ENCODE data around the gene TBX18. TPM values are rescaled to one million over a fixed set of nuclear protein-coding genes. Genes with fewer than 3 reads are reported as not detected.

Gene TBX18
- total RNA-seq, 1 donor from 2014 or later = 1.3 TPM

GRCh38 chr6:84769306-84769705 lies 4.9 kb upstream of the TBX18 start:
- no peak for TF ChIP-seq CTCF (IDR thresholded peaks at IDR 0.05; ENCODE audit: insufficient read depth, low read length, severe bottlenecking)
- H3K27me3 ChIP-seq (ENCODE audit: control insufficient read depth, insufficient read depth, low read length) = peaks cover 67% of the 10 kb centered on the region
- no peaks in the 10 kb centered on the region for H3K36me3 ChIP-seq (ENCODE audit: control insufficient read depth, insufficient read depth, low read length)
- DNase-seq (ENCODE audit: low read depth) = no peak
- no peak overlapping the region for H3K4me3 ChIP-seq (ENCODE audit: low read depth, low read length)
- FAIRE-seq = no peak

- FAIRE-seq (no peak), DNase-seq (ENCODE audit: low read depth) (no peak)
- Histone ChIP-seq H3K36me3 (ENCODE audit: control insufficient read depth, insufficient read depth, low read length) (no peaks in the 10 kb centered on the region), H3K27me3 (ENCODE audit: control insufficient read depth, insufficient read depth, low read length) (peaks cover 67% of the 10 kb centered on the region), H3K4me3 (ENCODE audit: low read depth, low read length) (no peak overlapping the region)
- no peak for TF ChIP-seq CTCF (IDR thresholded peaks at IDR 0.05; ENCODE audit: insufficient read depth, low read length, severe bottlenecking)
These were observed 4.2 kb upstream of the TBX18 start for GRCh38 chr6:84768442-84769174.

- Histone ChIP-seq H3K36me3 (ENCODE audit: control insufficient read depth, insufficient read depth, low read length) (no peaks in the 10 kb centered on the region), H3K4me3 (ENCODE audit: low read depth, low read length) (no peak overlapping the region), H3K27me3 (ENCODE audit: control insufficient read depth, insufficient read depth, low read length) (peaks cover 67% of the 10 kb centered on the region)
- FAIRE-seq (peak; percentile 13), DNase-seq (ENCODE audit: low read depth) (no peak)
- no peak for TF ChIP-seq CTCF (IDR thresholded peaks at IDR 0.05; ENCODE audit: insufficient read depth, low read length, severe bottlenecking)
These were observed 3.3 kb upstream of the TBX18 start for GRCh38 chr6:84767526-84768201.

GRCh38 chr6:84766799-84767525 lies 2.6 kb upstream of the TBX18 start:
- no peak for TF ChIP-seq CTCF (IDR thresholded peaks at IDR 0.05; ENCODE audit: insufficient read depth, low read length, severe bottlenecking)
- Histone ChIP-seq H3K27me3 (ENCODE audit: control insufficient read depth, insufficient read depth, low read length) (peaks cover 69% of the 10 kb centered on the region), H3K36me3 (ENCODE audit: control insufficient read depth, insufficient read depth, low read length) (no peaks in the 10 kb centered on the region), H3K4me3 (ENCODE audit: low read depth, low read length) (no peak overlapping the region)
- DNase-seq (ENCODE audit: low read depth) = no peak
- FAIRE-seq = no peak

- no peak for FAIRE-seq
- Histone ChIP-seq H3K36me3 (ENCODE audit: control insufficient read depth, insufficient read depth, low read length) (no peaks in the 10 kb centered on the region), H3K4me3 (ENCODE audit: low read depth, low read length) (no peak overlapping the region), H3K27me3 (ENCODE audit: control insufficient read depth, insufficient read depth, low read length) (peaks cover 64% of the 10 kb centered on the region)
- TF ChIP-seq CTCF (IDR thresholded peaks at IDR 0.05; ENCODE audit: insufficient read depth, low read length, severe bottlenecking) = no peak
- no peak for DNase-seq (ENCODE audit: low read depth)
These were observed 1.9 kb upstream of the TBX18 start for GRCh38 chr6:84766118-84766798.
